Calu3 (cell line): Measurements from ENCODE around the gene WWTR1. TPM values are rescaled to one million over a fixed set of nuclear protein-coding genes. Genes with fewer than 3 reads are reported as not detected.

Experiments used
- Bru-seq: library from RNA; stranded (reverse); fragments of 400-500 nt; gene quantifications from one replicate; lab custom pipeline; 2021; lab: Mats Ljungman, UMichigan
- BruChase-seq, 2 experiments: library from RNA; stranded (reverse); fragments of 400-500 nt; gene quantifications; one replicate each; lab custom pipeline; 2021; lab: Mats Ljungman, UMichigan
- BruUV-seq: library from RNA; stranded (reverse); fragments of 400-500 nt; replicated peaks from 2 replicates; lab custom pipeline; 2021; lab: Mats Ljungman, UMichigan
- CTCF ChIA-PET: fragments of 300-600 bp; sonication (Branson Sonifier 250); formaldehyde crosslinking; loops from one replicate; lab custom pipeline; 2022; ENCODE audit warnings: antibody characterized with exemption; lab: Charles Lee
- DNase-seq: peaks from one replicate; pipeline ENCODE4 v3.0.0; 2022
- H3K27ac Mint-ChIP-seq: one replicate; pipeline ENCODE4 v1.8.0; 2022; ENCODE audit warnings: mixed read lengths; ENCODE audit not compliant: unreplicated experiment
- H3K27me3 Mint-ChIP-seq: one replicate; pipeline ENCODE4 v1.8.0; 2022; ENCODE audit warnings: mixed read lengths; ENCODE audit not compliant: unreplicated experiment
- H3K36me3 Mint-ChIP-seq: one replicate; pipeline ENCODE4 v1.8.0; 2022; ENCODE audit warnings: mild to moderate bottlenecking, moderate library complexity, mixed read lengths; ENCODE audit not compliant: insufficient read depth, unreplicated experiment
- H3K4me1 Mint-ChIP-seq: one replicate; pipeline ENCODE4 v1.8.0; 2022; ENCODE audit warnings: mild to moderate bottlenecking, low read depth, mixed read lengths; ENCODE audit not compliant: unreplicated experiment
- H3K4me3 Mint-ChIP-seq: one replicate; pipeline ENCODE4 v1.8.0; 2022; ENCODE audit warnings: mild to moderate bottlenecking, low read depth, moderate library complexity, mixed read lengths; ENCODE audit not compliant: unreplicated experiment
- H3K9me3 Mint-ChIP-seq: one replicate; pipeline ENCODE4 v1.8.0; 2022; ENCODE audit warnings: low read depth, mixed read lengths; ENCODE audit not compliant: unreplicated experiment
- CTCF ChIP-seq: fragments of 200-600 bp; IDR thresholded peaks from one replicate; pipeline ENCODE4 v1.8.0; 2022; ENCODE audit warnings: antibody characterized with exemption; ENCODE audit not compliant: unreplicated experiment
- intact Hi-C: fragments of 100-400 bp; cut with micrococcal nuclease; formaldehyde crosslinking; loops from one replicate; pipeline ENCODE4 v1.10.0; 2022; ENCODE audit not compliant: unreplicated experiment
- long read RNA-seq: library from polyadenylated mRNA; stranded (forward); transcript quantifications from one replicate; pipeline ENCODE4 v2.0.0, GENCODE V29; 2022
- total RNA-seq: library from RNA; stranded (reverse); gene quantifications from 2 replicates; pipeline ENCODE4 v1.2.3, GENCODE V29; 2022

Gene WWTR1
- total RNA-seq = 202 and 269 TPM in 2 replicates
- percentile 98 among the genes with signal in this experiment for Bru-seq, nascent RNA
- BruChase-seq, experiment 1, labeled RNA remaining after a 6-hour chase = percentile 94 among the genes with signal in this experiment
- BruChase-seq, experiment 2, labeled RNA remaining after a 2-hour chase = percentile 95 among the genes with signal in this experiment
- long read RNA-seq, transcript WWTR1-201 (7 exons, 2,103 nt) = major isoform, 59 of 153 reads
- long read RNA-seq, partial matches to known transcripts = 37 of 153 reads
- long read RNA-seq, other reads (novel, unspliced or antisense) = 56 of 153 reads

- H3K4me1 Mint-ChIP-seq = peaks cover 37% of the 10 kb centered on the region
- H3K4me3 Mint-ChIP-seq = peak within 1 kb of the TSS; percentile 91
- BruUV-seq = TSS peak; percentile 78
- DNase-seq = peak; percentile 99
- no peaks in the 10 kb centered on the region for H3K27me3 Mint-ChIP-seq
- H3K9me3 Mint-ChIP-seq = no peaks in the 10 kb centered on the region
- peak within 1 kb of the TSS; percentile 92 for H3K27ac Mint-ChIP-seq
- peaks cover 64% of the 10 kb centered on the region for H3K36me3 Mint-ChIP-seq
- TF ChIP-seq CTCF = no peak
- intact Hi-C loops = loop anchor here (1.0 to 10.0 kb wide), 6 partner anchors 17 to 273 kb away; no protein-coding TSS in a partner anchor
- CTCF ChIA-PET = interaction anchor here (0.5 to 2.4 kb wide), 24 partner anchors 10 to 150 kb away, joined by 3 to 29 read pairs (median 7); partner anchors contain the start of gene COMMD2
These were observed at the start of gene WWTR1 for GRCh38 chr3:149657926-149658743. WWTR1 (minus strand) TSS chr3:149658025; CDS start chr3:149657306, 719 bp downstream.

DNA sequence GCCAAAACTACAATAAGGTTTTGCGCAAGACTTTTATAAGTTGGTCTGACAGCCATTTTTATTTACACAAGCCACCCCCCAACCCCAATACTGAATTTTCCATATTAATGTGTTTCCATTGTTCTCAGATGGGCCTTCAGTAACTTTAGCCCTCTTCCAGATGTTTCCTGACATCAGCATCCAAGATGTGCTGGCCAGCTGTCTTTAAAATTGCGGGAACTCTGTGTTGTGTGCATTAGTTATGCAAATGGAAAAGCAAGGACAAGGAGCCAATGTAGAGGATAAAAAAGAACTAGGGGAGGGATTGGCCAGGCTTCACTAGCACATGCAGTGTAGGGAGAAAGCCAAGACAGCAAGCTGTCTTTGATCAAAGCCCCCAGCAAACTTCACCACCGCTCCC, 49.1 kb upstream of the WWTR1 start:
- Mint-ChIP-seq H3K27me3 (no peaks in the 10 kb centered on the region), H3K9me3 (no peaks in the 10 kb centered on the region), H3K4me3 (no peak overlapping the region), H3K4me1 (no peaks in the 10 kb centered on the region), H3K36me3 (no peaks in the 10 kb centered on the region), H3K27ac (no peak overlapping the region)
- intact Hi-C loops = no loop called here
- no TSS peak for BruUV-seq
- DNase-seq = no peak
- no peak for TF ChIP-seq CTCF
- CTCF ChIA-PET = no interaction called here

DNA sequence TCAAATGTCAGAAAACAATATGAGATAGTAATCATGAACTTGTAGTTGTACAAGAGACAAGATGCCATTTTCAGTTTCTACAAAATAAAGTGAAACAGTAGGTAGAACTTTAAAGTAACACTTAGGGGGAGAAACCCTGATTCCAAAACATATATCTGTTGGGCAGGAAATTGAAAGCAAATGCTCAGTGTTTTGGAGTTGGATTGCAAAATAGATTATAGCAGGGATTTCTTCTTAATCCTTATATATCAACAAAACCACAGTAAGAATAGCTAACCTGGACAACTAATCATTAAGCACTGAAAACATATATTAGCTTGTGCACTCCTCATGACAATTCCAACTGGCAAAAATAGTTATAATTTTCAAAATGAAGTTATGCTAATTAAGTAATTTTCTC, 47.6 kb upstream of the WWTR1 start:
- H3K36me3 Mint-ChIP-seq = no peaks in the 10 kb centered on the region

More for the DNA sequence above, 47.6 kb upstream of the WWTR1 start:
- BruUV-seq = no TSS peak
- CTCF ChIA-PET = interaction anchor here (0.6 kb wide), 1 partner anchor 69 kb away, joined by 3 read pairs; no protein-coding TSS in a partner anchor
- H3K4me3 Mint-ChIP-seq = no peak overlapping the region
- no peak for TF ChIP-seq CTCF
- H3K27ac Mint-ChIP-seq = no peak overlapping the region
- no peaks in the 10 kb centered on the region for H3K9me3 Mint-ChIP-seq
- intact Hi-C loops = no loop called here
- DNase-seq = no peak
- no peaks in the 10 kb centered on the region for H3K4me1 Mint-ChIP-seq
- no peaks in the 10 kb centered on the region for H3K27me3 Mint-ChIP-seq
